Activated T-cell treated with anti-CD3 and anti-CD28 coated beads, Interleukin-2, amount 50 U/mL, for 4 hours (primary cell): Measurements from ENCODE around the gene NME3. TPM values are rescaled to one million over a fixed set of nuclear protein-coding genes. Genes with fewer than 3 reads are reported as not detected.

Experiments
- ATAC-seq, 2 donors: fragments of 200-7000 bp; cut with Tn5 transposase; one replicate each; pipeline ENCODE4 v1.10.0; 2021
- DNase-seq: peaks from one replicate; pipeline ENCODE4 v3.0.0-alpha.2; 2020
- H3K27me3 Mint-ChIP-seq: one replicate; pipeline ENCODE4 v1.8.0; 2021; ENCODE audit warnings: low read depth, mixed read lengths
- H3K36me3 Mint-ChIP-seq: one replicate; pipeline ENCODE4 v1.8.0; 2022; ENCODE audit warnings: mixed read lengths; ENCODE audit not compliant: insufficient read depth
- H3K4me1 Mint-ChIP-seq: one replicate; pipeline ENCODE4 v1.8.0; 2021; ENCODE audit warnings: low read depth, mixed read lengths
- H3K4me3 Mint-ChIP-seq: one replicate; pipeline ENCODE4 v1.8.0; 2021; ENCODE audit warnings: mild to moderate bottlenecking, moderate library complexity, mixed read lengths
- H3K9me3 Mint-ChIP-seq: one replicate; pipeline ENCODE4 v1.8.0; 2021; ENCODE audit warnings: mixed read lengths
- total RNA-seq, 3 donors: library from RNA; stranded (reverse); gene quantifications; one replicate each; pipeline ENCODE4 v1.2.1, GENCODE V29; 2021

NME3 gene
- total RNA-seq, 3 donors from 2014 or later, result 37.2 to 37.6 (median 37.4) TPM

DNA sequence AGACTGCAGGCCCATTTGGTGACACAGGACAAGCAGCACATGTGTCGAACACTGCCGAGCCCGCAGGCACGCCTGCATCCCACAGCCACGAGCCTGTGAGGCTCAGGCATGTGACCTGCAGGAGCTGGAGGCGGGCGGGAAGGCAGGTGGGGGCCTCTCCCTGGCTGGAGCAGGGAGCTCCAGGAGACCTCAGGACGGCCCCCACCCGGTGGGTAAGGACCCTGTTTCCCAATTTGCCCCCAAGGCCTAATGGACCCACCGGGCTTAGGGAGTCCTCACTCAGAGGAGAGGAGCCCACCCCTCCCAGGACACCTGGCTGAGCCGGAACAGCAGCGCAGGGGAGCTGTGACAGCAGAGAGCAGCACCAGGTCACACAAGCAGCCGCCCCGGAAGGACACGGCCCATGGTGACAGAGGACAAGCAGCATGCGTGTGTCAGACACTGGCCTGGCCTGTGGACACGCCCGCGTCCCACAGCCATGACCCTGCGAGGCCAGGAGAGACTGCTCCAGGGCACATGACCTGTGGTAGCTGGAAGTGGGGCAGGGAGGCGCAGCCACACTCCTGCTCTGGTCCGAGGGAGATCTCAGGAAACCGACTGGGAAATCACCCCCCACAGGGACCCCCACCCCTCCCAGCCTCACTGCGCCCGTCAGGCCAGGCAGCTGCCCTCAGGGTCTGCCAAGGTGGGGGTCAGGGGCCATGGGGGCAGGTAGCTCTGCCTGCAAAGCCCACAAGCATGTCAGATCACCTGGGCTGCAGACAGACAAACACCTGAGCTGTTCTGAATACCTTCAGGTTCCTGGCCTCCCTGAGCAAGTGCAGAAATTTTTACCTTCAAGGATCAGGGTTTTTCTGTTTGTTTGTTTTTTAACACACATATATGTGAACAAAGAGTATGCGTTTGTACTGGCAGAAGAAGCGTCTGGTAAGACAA lies 8.7 kb upstream of the NME3 start:
- no peak for DNase-seq
- no peak for ATAC-seq
- peak overlapping the region; percentile 81 for H3K4me3 Mint-ChIP-seq

DNA sequence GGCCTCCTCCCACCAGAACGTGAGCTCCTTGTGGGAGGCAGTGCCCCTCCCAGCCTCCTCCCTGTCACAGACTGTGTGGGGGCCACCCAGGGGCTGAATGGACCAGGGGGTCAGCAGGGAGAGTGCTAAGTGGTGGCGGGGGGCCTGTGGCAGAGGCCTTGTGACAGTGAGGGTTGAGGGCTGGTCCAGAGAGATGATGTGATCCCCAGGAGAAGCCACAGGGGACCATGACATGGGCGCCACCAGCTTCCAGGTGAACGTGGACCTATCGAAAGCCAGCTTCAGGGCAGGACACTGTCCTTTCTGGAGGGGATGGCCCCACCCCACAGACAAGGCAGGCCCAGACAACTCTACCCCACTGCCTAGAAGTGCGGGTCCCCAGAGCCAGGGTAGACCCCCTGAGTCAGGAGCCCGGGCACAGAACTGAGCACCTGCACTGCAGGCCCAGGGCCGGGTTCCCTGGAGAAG lies 7.9 kb upstream of the NME3 start:
- no peak overlapping the region for H3K4me3 Mint-ChIP-seq
- peaks cover 18% of the 10 kb centered on the region for H3K4me1 Mint-ChIP-seq
- ATAC-seq, result no peak
- no peaks in the 10 kb centered on the region for H3K36me3 Mint-ChIP-seq
- no peak for DNase-seq
- no peaks in the 10 kb centered on the region for H3K9me3 Mint-ChIP-seq
- no peaks in the 10 kb centered on the region for H3K27me3 Mint-ChIP-seq

More for the DNA sequence above, 8.7 kb upstream of the NME3 start:
- Mint-ChIP-seq H3K9me3 (no peaks in the 10 kb centered on the region), H3K4me1 (peaks cover 17% of the 10 kb centered on the region), H3K36me3 (no peaks in the 10 kb centered on the region), H3K27me3 (no peaks in the 10 kb centered on the region)

DNA sequence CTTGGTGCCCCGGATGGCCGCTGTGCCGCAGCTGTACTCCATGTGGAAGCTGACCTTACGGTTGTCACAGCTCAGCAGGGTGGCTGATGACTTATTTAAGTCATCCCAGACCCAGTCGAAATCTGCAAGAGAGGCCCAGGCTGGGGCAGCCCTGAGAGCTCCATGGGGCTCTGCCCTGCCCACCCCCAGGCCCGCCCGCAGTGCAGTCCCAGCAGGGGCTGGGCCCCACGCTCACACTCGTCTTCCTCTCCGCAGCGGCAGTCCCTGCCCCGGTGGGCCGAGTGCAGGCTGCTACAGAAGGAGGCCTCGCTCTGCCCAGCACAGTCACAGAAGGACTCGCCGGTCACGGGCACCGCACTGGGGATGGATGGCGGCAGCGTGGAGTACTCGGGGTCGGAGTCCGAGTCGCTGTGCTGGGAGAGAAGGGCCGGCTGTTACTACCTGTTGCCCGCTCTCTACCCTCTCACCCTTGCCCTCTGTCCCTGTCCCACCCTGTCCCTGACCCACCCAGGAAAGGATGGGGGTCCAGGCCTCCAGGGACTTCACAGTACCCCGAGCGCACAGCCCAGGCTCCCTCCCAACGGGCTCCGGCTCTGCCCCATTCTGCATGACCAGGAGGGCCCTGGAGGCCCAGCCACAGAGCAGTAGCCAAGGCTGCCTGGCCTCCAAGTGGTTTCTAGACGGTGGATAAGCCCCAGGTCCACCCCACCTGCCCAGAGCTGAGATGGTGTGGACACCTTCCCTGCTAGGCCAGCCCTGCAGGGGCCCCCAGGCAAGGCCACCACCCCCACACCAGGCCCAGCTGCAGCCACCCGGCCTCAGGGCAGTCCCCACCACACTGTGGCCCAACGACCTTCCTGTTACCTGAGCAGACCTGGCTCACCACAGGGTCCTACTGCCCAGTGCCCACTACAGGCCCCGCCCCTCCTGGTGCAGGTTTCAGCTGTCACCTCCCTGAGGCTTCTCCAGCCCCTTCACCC lies 7.1 kb upstream of the NME3 start:
- no peaks in the 10 kb centered on the region for H3K9me3 Mint-ChIP-seq
- no peaks in the 10 kb centered on the region for H3K36me3 Mint-ChIP-seq
- no peak overlapping the region for H3K4me3 Mint-ChIP-seq
- DNase-seq (no peak), ATAC-seq (no peak)
- no peaks in the 10 kb centered on the region for H3K27me3 Mint-ChIP-seq
- H3K4me1 Mint-ChIP-seq, result peaks cover 18% of the 10 kb centered on the region

DNA sequence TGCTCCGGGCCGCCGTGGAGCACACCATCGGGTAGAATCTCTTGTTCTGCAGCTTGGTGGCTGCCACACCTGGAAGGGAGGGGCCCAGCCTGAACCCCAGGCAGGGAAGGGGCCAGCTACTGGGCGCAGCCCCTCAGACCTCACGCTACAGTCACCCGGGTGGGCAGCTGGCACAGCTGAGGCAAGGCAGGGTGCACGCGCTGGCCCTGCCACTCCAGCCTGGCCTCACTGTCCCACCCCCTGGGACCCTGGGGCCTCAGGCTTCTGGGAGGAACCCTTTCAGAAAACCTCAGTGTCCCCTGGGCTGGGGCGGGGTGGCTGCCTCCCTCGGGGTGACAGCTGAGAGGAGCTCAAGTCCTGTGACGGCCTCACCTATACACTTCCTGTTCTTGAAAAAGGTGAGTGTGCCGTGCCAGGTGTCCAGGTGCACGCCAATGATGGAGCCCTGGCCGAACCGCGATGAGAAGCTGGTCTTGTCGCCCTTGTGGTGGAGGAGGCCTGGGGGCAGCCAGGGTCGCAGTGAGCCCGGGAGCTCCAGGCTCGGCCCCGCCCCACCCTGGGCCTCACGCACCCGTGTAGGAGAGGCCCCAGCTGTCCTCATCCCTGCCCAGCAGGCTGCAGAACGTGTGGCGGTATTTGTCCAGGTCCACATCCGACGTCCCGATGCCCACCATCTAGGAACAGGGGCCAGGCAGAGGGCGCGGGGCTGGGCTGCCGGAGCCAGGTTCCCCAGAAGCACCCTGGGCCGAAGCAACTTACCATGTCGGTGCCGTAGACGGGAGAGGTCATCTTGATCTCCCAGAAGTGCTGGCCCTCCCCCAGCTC lies 6.2 kb upstream of the NME3 start:
- ATAC-seq, result no peak
- H3K4me3 Mint-ChIP-seq, result no peak overlapping the region

DNA sequence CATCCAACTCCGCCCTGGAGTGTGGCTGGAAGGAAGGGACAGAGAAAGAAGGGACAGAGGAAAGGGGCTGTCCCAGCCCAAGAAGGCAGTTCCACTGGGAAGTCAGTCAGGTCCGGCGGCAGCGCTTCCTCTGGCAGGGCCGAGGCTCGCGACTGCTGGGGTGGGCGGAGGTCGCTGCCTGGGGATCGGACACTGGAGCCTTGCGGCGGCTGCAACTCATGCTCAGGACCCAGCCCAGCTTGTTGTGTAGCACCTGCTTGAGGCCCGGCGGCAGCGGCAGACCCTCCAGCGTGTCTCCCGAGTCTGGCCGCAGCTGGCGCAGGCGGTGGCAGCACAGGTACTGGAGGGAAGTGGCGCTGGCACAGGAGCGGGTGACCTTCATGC lies 5.6 kb upstream of the NME3 start:
- DNase-seq, result no peak
- Mint-ChIP-seq H3K27me3 (no peaks in the 10 kb centered on the region), H3K9me3 (no peaks in the 10 kb centered on the region), H3K4me3 (no peak overlapping the region), H3K36me3 (peaks cover 5% of the 10 kb centered on the region), H3K4me1 (peaks cover 14% of the 10 kb centered on the region)
- ATAC-seq, result no peak

More for the DNA sequence above, 6.2 kb upstream of the NME3 start:
- no peaks in the 10 kb centered on the region for H3K36me3 Mint-ChIP-seq
- H3K9me3 Mint-ChIP-seq, result no peaks in the 10 kb centered on the region
- H3K4me1 Mint-ChIP-seq, result peaks cover 12% of the 10 kb centered on the region
- no peak for DNase-seq
- H3K27me3 Mint-ChIP-seq, result no peaks in the 10 kb centered on the region

DNA sequence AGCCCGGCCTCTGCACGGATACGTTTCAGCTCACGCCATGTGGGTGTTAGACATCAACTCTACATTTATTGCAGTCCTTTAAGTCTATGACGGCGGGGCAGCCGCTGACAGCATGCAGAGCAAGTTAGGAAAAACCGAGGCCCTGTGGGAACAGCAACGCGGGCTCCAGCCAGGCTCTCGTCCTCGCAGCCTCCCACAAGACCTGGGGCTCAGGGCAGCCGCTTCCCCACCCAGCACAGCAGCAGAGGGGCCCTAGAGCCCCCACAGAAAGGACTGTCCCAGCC lies 5.3 kb upstream of the NME3 start:
- Mint-ChIP-seq H3K36me3 (peaks cover 5% of the 10 kb centered on the region), H3K4me1 (peaks cover 11% of the 10 kb centered on the region), H3K4me3 (no peak overlapping the region), H3K27me3 (no peaks in the 10 kb centered on the region), H3K9me3 (no peaks in the 10 kb centered on the region)
- DNase-seq, result no peak
- ATAC-seq, result no peak

DNA sequence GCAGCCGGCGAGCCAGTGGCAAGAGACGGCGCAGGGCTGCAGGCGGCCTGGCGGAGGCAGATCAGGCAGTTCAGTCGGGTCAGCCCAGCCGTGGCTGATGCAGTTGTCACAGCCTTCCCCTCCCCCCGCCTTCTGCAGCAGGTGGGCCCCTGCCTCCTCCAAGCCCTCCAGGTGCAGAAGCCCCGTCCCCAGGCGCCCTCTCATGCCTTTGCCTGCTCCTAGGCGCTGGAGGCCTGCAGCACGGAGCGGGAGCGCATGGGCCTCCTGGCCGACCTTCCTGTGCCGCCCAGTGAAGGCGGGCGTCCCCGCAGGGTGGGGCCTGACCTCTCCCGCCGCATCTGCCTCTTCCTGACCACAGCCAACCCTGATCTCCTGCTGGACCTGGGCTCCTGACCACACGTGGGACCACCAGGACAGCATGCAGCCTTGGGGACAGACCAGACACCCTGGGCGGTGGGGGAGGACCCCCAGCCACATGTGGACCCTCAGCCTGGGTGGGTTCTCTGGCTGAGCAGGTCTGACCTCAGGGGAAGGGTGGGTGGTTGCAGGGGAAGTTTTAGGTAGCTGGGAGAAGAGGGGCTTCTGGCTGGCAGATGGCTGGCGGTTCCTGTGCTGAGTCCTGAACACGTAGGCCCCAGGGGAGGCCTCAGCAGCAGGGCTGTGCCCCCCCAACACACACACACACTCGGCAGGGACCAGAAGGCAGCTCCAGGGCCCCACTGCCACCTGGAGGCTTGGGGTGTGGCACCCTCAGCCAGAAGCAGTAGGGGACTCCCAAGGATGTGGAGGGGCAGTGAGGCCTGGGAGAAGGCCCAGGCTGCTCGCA lies 4.7 kb upstream of the NME3 start:
- no peak overlapping the region for H3K4me3 Mint-ChIP-seq
- peaks cover 5% of the 10 kb centered on the region for H3K36me3 Mint-ChIP-seq
- DNase-seq (no peak), ATAC-seq (no peak)
- no peaks in the 10 kb centered on the region for H3K9me3 Mint-ChIP-seq
- H3K4me1 Mint-ChIP-seq, result peaks cover 9% of the 10 kb centered on the region
- no peaks in the 10 kb centered on the region for H3K27me3 Mint-ChIP-seq

DNA sequence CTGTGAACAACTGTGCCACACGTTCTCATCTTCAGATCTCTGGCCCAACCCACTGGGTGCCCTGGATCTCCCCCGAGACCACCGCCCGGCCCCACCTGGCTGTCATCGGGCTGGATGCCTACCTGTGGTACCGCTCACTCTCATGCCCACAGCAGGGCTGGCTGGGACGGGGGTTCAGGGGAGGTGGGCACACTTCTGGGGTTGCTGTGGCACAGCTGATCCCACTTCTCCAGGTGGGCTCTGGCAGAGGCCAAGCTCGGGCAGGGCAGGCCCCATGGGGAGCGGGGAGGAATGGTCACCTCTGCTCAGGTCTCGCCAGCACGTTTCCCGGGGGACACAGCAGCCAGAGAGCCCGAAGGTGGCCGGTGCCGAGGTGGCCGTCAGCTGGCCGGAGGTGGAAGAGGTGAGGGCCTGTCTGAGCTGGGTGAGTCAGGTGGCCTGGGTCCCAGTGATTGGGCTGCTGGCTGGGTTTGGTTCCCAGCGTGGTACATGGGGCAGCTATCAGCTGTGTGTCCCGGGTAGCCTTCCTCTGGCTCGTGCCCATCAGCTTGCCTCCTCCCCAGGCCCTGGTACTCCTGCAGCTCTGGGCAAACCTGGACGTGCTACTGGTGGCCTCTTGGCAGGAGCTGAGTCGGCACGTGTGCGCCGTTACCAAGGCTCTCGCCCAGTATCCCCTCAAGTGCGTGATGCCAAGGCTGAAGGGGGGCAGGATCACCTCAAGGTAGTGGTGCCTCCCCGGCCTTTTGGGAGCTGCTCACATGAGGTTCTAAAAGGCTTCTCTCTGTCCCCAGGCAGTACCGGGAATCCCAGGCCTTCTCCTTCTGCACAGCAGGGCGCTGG lies 3.9 kb upstream of the NME3 start:
- Mint-ChIP-seq H3K27me3 (no peaks in the 10 kb centered on the region), H3K9me3 (no peaks in the 10 kb centered on the region), H3K36me3 (peaks cover 5% of the 10 kb centered on the region), H3K4me3 (peak overlapping the region; percentile 49), H3K4me1 (peaks cover 11% of the 10 kb centered on the region)
- DNase-seq, result no peak
- ATAC-seq, result no peak

DNA sequence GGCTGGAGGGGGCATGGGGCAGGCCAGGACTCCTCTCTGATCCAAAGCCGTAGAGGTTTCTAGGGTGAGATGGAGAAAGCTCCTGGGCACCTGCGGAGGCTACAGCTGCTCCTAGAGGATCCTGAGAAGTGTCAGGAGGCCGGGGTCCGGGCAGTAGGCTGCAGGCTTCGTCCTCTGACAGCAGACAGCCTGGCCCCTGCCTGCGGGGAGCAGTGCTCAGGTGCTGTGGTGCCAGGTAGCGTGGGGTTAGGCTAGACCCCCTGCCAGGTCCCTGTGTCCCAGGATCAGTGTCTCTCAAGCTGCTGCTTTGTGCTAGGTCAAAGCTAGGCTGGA lies 3.1 kb upstream of the NME3 start:
- no peak for ATAC-seq
- H3K4me1 Mint-ChIP-seq, result peaks cover 14% of the 10 kb centered on the region
- peak overlapping the region; percentile 100 for H3K4me3 Mint-ChIP-seq
- H3K36me3 Mint-ChIP-seq, result peaks cover 5% of the 10 kb centered on the region
- no peak for DNase-seq
- H3K9me3 Mint-ChIP-seq, result no peaks in the 10 kb centered on the region
- H3K27me3 Mint-ChIP-seq, result no peaks in the 10 kb centered on the region

DNA sequence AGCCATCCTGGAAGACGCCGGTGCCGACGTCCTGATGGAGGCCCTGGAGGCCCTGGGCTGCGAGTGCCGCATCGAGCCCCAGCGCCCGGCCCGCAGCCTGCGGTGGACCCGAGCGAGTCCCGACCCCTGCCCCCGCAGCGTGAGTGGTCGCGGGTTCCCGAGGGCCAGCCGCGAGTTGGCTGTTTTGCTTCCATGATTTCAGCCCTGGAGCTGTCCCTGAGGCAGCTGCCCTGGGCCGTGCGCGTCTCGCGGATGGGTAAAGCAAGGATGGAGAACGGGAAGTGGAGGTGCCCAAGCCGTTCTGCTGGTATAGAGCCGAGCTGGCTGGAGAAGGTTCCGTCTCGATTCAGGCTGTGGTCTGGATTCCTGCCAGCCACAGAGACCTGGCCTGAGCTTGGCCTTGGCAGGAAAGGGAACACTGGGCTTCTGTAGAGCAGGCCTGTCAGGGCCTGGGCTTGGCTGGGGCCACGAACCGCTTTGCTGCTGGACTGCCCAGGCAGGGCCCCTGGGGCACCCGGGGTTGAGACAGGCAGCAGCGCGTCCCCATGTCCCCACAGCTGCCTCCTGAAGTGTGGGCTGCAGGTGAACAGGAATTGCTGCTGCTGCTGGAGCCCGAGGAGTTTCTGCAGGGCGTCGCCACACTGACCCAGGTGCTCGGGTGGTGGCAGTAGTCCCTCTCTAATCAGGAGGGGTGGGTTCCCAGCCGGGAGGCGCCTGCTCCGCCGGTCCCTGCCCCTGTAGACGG lies 2.5 kb upstream of the NME3 start:
- peaks cover 5% of the 10 kb centered on the region for H3K36me3 Mint-ChIP-seq
- no peaks in the 10 kb centered on the region for H3K9me3 Mint-ChIP-seq
- peaks cover 14% of the 10 kb centered on the region for H3K4me1 Mint-ChIP-seq
- H3K27me3 Mint-ChIP-seq, result no peaks in the 10 kb centered on the region
- DNase-seq (no peak), ATAC-seq (peak in 1 of 2 donors; percentile 3)
- H3K4me3 Mint-ChIP-seq, result peak overlapping the region; percentile 100

DNA sequence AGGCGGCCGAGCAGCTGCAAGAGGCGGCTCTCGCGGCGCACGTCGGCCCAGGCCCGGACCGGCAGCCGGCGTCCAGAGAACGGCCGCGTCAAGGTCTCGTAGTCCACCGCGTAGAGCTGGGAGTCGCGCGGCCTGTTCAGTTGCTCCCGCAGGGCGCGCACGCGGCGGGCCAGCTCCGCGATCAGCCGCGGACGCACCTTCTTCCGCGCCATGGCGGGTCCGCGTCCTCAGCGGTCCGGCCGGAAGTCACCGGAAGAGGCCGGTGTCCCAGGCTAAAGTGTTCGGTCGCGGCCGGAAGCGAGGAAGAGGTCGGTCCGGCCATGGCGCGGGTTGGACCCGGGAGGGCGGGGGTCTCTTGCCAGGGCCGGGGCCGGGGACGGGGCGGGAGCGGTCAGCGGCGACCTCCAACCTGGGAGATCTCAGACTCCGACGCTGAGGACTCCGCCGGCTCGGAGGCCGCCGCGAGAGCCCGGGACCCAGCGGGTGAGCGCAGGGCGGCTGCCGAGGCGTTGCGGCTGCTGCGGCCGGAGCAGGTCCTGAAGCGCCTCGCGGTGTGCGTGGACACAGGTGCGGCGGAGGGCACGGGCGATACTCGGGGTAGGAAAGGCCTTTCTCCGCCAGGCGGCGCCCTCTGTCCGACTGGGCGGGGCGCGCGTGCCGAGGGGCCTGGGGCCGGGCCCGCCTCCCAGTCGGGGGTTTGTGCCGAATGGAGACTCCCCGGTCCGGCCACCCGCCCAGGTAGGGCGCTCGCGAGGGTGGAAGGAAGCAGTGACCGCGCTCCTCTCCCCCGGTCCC lies 1.8 kb upstream of the NME3 start, which contains the start of gene MRPS34:
Gene MRPS34 (minus strand): TSS at position 227 of the 795 bp plus-strand sequence. CDS start 15 bp downstream, at position 212.
- Mint-ChIP-seq H3K36me3 (peaks cover 5% of the 10 kb centered on the region), H3K4me3 (peak within 1 kb of the TSS; percentile 100), H3K27me3 (no peaks in the 10 kb centered on the region), H3K9me3 (no peaks in the 10 kb centered on the region), H3K4me1 (peaks cover 14% of the 10 kb centered on the region)
- peak; percentile 55 to 59 for ATAC-seq
- peak; percentile 71 for DNase-seq
